ENCODE results near the gene GON4L. TPM values are rescaled to one million over a fixed set of nuclear protein-coding genes. Genes with fewer than 3 reads are reported as not detected.
A peak's percentile ranks its signal among the peaks of the same experiment; 100 is the strongest.
"Not testable (repeated sequence)": the region's sequence is repeated elsewhere in the genome, so short reads cannot be mapped to it uniquely, and the experiment has no call there.

Gene GON4L
- total and polyA plus RNA-seq, 4 donors = 42.2 to 56.7 (median 48.0) TPM

- Histone ChIP-seq H3K4me3 (ENCODE audit: low read depth, low read length) (peak within 1 kb of the TSS; percentile 74), H3K27ac (ENCODE audit: low read depth, low read length) (peak within 1 kb of the TSS; percentile 99), H3K9me3 (ENCODE audit: control insufficient read depth, insufficient read depth, low read length) (no peaks in the 10 kb centered on the region), H3K27me3 (ENCODE audit: control insufficient read depth, insufficient read depth, low read length) (no peaks in the 10 kb centered on the region), H3K4me1 (ENCODE audit: control insufficient read depth, insufficient read depth, low read length) (peaks cover 44% of the 10 kb centered on the region), H3K36me3 (ENCODE audit: control insufficient read depth, insufficient read depth, low read length) (peaks cover 4% of the 10 kb centered on the region)
- DNase-seq (ENCODE audit: low read depth in 4 of 6, low spot score in 6 of 6) = peak; percentile 94 to 99 (median 96)
- WGBS (ENCODE audit: insufficient coverage) = under 1% methylated on average over 31 of the region's 33 CpGs
Observed at GRCh38 chr1:155859234-155859829, 2.3 kb upstream of the GON4L start, which contains the start of gene SYT11. SYT11 (plus strand) TSS chr1:155859567; CDS start chr1:155859762, 195 bp downstream.

DNA sequence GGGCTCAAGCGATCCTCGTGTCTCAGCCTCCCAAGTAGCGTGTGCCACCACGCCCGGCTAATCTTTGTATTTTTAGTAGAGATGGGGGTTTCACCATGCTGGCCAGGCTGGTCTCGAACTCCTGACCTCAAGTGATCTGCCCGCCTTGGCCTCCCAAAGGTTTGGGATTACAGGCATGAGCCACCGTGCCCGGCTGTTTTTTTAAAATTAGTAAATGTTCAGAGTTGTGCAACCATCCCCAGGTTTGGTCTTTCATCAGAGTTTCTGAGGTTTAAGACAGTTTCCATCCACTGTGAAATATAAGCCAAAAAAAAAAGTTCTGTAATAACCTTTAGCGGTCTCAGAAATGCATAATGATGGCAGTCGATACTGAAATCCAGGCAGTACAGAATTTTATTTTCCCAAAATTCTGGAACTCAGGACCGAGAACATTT lies 1.8 kb upstream of the GON4L start:
- Histone ChIP-seq H3K36me3 (ENCODE audit: control insufficient read depth, insufficient read depth, low read length) (peaks cover 5% of the 10 kb centered on the region), H3K9me3 (ENCODE audit: control insufficient read depth, insufficient read depth, low read length) (no peaks in the 10 kb centered on the region), H3K4me3 (ENCODE audit: low read depth, low read length) (peak overlapping the region; percentile 74), H3K4me1 (ENCODE audit: control insufficient read depth, insufficient read depth, low read length) (peaks cover 41% of the 10 kb centered on the region), H3K27ac (ENCODE audit: low read depth, low read length) (peak overlapping the region; percentile 99), H3K27me3 (ENCODE audit: control insufficient read depth, insufficient read depth, low read length) (no peaks in the 10 kb centered on the region)
- 48% methylated on average over 6 of the region's 12 CpGs for WGBS (ENCODE audit: insufficient coverage)
- DNase-seq (ENCODE audit: low read depth in 4 of 6, low spot score in 6 of 6) = no peak

DNA sequence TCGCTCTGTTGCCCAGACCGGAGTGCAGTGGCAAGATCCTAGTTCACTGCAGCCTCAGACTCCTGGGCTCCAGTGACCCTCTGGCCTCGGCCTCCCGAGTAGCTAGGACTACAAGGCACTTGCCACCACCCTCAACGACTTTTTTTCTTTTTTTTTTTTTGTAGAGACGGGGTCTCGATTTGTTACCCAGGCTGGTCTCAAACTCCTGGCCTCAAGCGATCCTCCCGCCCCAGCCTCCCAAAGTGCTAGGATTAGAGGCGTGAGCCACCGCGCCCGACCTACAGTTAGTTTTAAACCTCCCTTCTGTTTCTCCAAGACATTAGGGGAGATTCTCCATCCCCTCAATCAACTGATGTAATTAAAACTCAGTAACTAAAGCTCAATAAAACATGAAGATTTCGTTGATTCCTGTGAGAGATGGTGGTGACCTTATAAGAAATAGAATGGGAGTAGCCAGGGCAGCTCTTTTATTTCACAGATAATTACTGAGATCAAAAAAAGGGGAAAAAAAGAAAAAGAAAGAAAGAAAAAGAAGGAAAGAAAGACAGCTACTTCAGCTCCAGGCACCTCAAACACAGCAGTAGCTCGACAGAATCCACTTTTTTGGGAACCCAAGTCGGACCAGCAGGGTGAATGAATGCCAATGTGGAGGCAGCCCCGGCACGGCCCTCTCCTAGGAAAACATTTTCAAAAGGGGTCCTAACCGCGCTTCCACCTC lies 598 bp downstream of the GON4L start:
- Histone ChIP-seq H3K9me3 (ENCODE audit: control insufficient read depth, insufficient read depth, low read length) (no peaks in the 10 kb centered on the region), H3K36me3 (ENCODE audit: control insufficient read depth, insufficient read depth, low read length) (peaks cover 24% of the 10 kb centered on the region), H3K4me3 (ENCODE audit: low read depth, low read length) (peak overlapping the region; percentile 94), H3K27me3 (ENCODE audit: control insufficient read depth, insufficient read depth, low read length) (no peaks in the 10 kb centered on the region), H3K27ac (ENCODE audit: low read depth, low read length) (peak overlapping the region; percentile 82), H3K4me1 (ENCODE audit: control insufficient read depth, insufficient read depth, low read length) (peaks cover 27% of the 10 kb centered on the region)
- no peak for DNase-seq (ENCODE audit: low read depth in 4 of 6, low spot score in 6 of 6)
- WGBS (ENCODE audit: insufficient coverage) = 36% methylated on average over 10 of the region's 20 CpGs

GRCh38 chr1:155850345-155850744 lies 6.7 kb downstream of the GON4L start:
- Histone ChIP-seq H3K27ac (ENCODE audit: low read depth, low read length) (no peak overlapping the region), H3K27me3 (ENCODE audit: control insufficient read depth, insufficient read depth, low read length) (no peaks in the 10 kb centered on the region), H3K4me1 (ENCODE audit: control insufficient read depth, insufficient read depth, low read length) (no peaks in the 10 kb centered on the region), H3K4me3 (ENCODE audit: low read depth, low read length) (no peak overlapping the region), H3K36me3 (ENCODE audit: control insufficient read depth, insufficient read depth, low read length) (peaks cover 49% of the 10 kb centered on the region), H3K9me3 (ENCODE audit: control insufficient read depth, insufficient read depth, low read length) (no peaks in the 10 kb centered on the region)
- no peak for DNase-seq (ENCODE audit: low read depth in 4 of 6, low spot score in 6 of 6)
- 57% methylated on average over 1 of the region's 3 CpGs for WGBS (ENCODE audit: insufficient coverage)

- no peak overlapping the region for H3K4me3 ChIP-seq (ENCODE audit: low read depth, low read length)
- H3K4me1 ChIP-seq (ENCODE audit: control insufficient read depth, insufficient read depth, low read length) = no peaks in the 10 kb centered on the region
- H3K9me3 ChIP-seq (ENCODE audit: control insufficient read depth, insufficient read depth, low read length) = no peaks in the 10 kb centered on the region
- no peak for DNase-seq (ENCODE audit: low read depth in 4 of 6, low spot score in 6 of 6)
- WGBS (ENCODE audit: insufficient coverage) = no CpG with 5 or more reads among the region's 1 CpG
- peaks cover 44% of the 10 kb centered on the region for H3K36me3 ChIP-seq (ENCODE audit: control insufficient read depth, insufficient read depth, low read length)
- H3K27ac ChIP-seq (ENCODE audit: low read depth, low read length) = no peak overlapping the region
- H3K27me3 ChIP-seq (ENCODE audit: control insufficient read depth, insufficient read depth, low read length) = no peaks in the 10 kb centered on the region
Observed at GRCh38 chr1:155847823-155848529, 9.0 kb downstream of the GON4L start.

DNA sequence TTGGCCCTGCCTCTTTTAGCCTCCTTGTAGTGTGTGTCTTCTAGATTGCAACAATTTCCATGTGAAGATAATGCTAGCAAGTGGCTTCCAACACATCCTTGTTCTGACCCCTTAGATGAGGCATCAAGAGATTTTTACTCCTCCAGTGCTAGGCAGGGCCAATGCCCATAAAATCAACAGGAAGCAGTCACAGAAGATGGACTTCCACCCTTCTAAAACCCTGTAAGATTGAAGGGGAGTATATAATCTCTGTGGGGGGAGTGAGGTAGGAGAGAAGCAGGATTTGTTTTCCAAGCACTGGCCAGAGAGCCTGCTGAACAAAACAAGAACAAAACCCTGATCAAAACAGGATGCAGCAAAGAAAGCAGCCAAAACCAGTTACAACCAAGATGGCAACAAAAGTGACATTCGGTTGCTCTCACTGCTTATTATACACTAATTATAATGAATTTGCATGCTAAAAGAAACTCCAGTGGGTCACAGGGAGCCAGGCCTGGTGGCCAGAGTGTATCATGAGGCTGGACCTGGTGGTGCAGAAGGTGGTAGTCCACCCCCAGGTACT lies 12.1 kb downstream of the GON4L start:
- Histone ChIP-seq H3K27me3 (ENCODE audit: control insufficient read depth, insufficient read depth, low read length) (no peaks in the 10 kb centered on the region), H3K4me1 (ENCODE audit: control insufficient read depth, insufficient read depth, low read length) (no peaks in the 10 kb centered on the region), H3K9me3 (ENCODE audit: control insufficient read depth, insufficient read depth, low read length) (no peaks in the 10 kb centered on the region), H3K27ac (ENCODE audit: low read depth, low read length) (no peak overlapping the region), H3K4me3 (ENCODE audit: low read depth, low read length) (no peak overlapping the region), H3K36me3 (ENCODE audit: control insufficient read depth, insufficient read depth, low read length) (peaks cover 22% of the 10 kb centered on the region)
- DNase-seq (ENCODE audit: low read depth in 4 of 6, low spot score in 6 of 6) = no peak
- WGBS (ENCODE audit: insufficient coverage) = no CpG with 5 or more reads among the region's 1 CpG

- H3K27ac ChIP-seq (ENCODE audit: low read depth, low read length) = no peak overlapping the region
- no peak for DNase-seq (ENCODE audit: low read depth in 4 of 6, low spot score in 6 of 6)
- peaks cover 4% of the 10 kb centered on the region for H3K36me3 ChIP-seq (ENCODE audit: control insufficient read depth, insufficient read depth, low read length)
- H3K4me1 ChIP-seq (ENCODE audit: control insufficient read depth, insufficient read depth, low read length) = no peaks in the 10 kb centered on the region
- H3K9me3 ChIP-seq (ENCODE audit: control insufficient read depth, insufficient read depth, low read length) = no peaks in the 10 kb centered on the region
- WGBS (ENCODE audit: insufficient coverage) = 100% methylated on average over 2 of the region's 5 CpGs
- no peaks in the 10 kb centered on the region for H3K27me3 ChIP-seq (ENCODE audit: control insufficient read depth, insufficient read depth, low read length)
- H3K4me3 ChIP-seq (ENCODE audit: low read depth, low read length) = no peak overlapping the region
Observed at GRCh38 chr1:155840386-155840785, 16.6 kb downstream of the GON4L start.

- no peaks in the 10 kb centered on the region for H3K27me3 ChIP-seq (ENCODE audit: control insufficient read depth, insufficient read depth, low read length)
- no peaks in the 10 kb centered on the region for H3K4me1 ChIP-seq (ENCODE audit: control insufficient read depth, insufficient read depth, low read length)
- H3K27ac ChIP-seq (ENCODE audit: low read depth, low read length) = peak overlapping the region; percentile 33
- WGBS (ENCODE audit: insufficient coverage) = 73% methylated on average over 6 of the region's 6 CpGs
- no peaks in the 10 kb centered on the region for H3K36me3 ChIP-seq (ENCODE audit: control insufficient read depth, insufficient read depth, low read length)
- H3K4me3 ChIP-seq (ENCODE audit: low read depth, low read length) = no peak overlapping the region
- DNase-seq (ENCODE audit: low read depth in 4 of 6, low spot score in 6 of 6) = no peak
- H3K9me3 ChIP-seq (ENCODE audit: control insufficient read depth, insufficient read depth, low read length) = no peaks in the 10 kb centered on the region
Observed at GRCh38 chr1:155835548-155835947, 21.5 kb downstream of the GON4L start.

DNA sequence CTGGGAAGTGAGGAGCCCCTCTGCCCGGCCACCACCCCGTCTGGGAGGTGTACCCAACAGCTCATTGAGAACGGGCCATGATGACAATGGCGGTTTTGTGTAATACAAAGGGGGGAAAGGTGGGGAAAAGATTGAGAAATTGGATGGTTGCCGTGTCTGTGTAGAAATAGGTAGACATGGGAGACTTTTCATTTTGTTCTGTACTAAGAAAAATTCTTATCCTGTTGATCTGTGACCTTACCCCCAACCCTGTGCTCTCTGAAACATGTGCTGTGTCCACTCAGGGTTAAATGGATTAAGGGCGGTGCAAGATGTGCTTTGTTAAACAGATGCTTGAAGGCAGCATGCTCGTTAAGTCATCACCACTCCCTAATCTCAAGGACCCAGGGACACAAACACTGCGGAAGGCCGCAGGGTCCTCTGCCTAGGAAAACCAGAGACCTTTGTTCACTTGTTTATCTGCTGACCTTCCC lies 22.1 kb downstream of the GON4L start:
- not testable (repeated sequence) for H3K36me3 ChIP-seq (ENCODE audit: control insufficient read depth, insufficient read depth, low read length); H3K4me3 ChIP-seq (ENCODE audit: low read depth, low read length); H3K9me3 ChIP-seq (ENCODE audit: control insufficient read depth, insufficient read depth, low read length); H3K4me1 ChIP-seq (ENCODE audit: control insufficient read depth, insufficient read depth, low read length); H3K27me3 ChIP-seq (ENCODE audit: control insufficient read depth, insufficient read depth, low read length); DNase-seq (ENCODE audit: low read depth in 4 of 6, low spot score in 6 of 6)
- H3K27ac ChIP-seq (ENCODE audit: low read depth, low read length) = peak overlapping the region; percentile 43
- WGBS (ENCODE audit: insufficient coverage) = 100% methylated on average over 1 of the region's 9 CpGs

Measured in spinal cord (tissue), 10 donors.